Cortex of kidney (tissue), 1 donor: Measurements from ENCODE around the gene ARHGAP26.

Experiments used
- DNase-seq: peaks from one replicate; lab custom pipeline; 2025; lab: John Stamatoyannopoulos, UW

The ARHGAP26 gene

DNA sequence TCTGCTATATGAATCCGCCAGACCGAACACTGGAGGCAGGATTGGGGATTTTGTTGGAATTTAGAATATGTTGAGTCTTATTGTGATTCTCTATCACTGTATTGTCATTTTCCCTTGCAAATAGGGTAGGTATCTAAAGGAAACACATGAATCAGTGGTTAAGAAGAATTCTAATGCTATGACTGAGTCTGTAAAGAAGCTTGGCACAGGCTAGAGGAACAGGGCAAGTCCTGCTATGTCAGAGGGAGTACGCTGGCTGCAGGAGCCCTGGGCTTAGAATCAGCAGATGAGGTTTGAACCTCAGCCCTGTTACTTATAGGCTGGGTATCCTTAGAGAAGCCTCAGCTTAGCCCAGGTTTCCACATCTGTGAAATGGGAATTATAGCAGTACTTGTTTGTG, 435.2 kb downstream of the ARHGAP26 start:
- no peak for DNase-seq

DNA sequence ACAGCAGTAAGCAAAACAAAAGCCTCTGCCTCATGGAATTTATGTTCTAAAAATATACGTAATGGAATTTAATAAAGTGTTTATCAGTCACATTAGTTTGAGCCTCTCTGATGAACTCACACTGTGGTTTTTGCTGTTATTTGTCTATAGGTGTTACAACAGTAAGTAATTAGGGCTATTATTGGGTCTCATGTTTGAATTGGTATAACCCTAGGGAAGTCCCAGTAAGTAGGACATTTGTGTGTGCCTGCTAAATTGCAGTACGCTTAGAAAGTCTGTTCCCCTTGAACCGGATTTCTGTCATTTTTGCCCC, 435.7 kb downstream of the ARHGAP26 start:
- DNase-seq: no peak

DNA sequence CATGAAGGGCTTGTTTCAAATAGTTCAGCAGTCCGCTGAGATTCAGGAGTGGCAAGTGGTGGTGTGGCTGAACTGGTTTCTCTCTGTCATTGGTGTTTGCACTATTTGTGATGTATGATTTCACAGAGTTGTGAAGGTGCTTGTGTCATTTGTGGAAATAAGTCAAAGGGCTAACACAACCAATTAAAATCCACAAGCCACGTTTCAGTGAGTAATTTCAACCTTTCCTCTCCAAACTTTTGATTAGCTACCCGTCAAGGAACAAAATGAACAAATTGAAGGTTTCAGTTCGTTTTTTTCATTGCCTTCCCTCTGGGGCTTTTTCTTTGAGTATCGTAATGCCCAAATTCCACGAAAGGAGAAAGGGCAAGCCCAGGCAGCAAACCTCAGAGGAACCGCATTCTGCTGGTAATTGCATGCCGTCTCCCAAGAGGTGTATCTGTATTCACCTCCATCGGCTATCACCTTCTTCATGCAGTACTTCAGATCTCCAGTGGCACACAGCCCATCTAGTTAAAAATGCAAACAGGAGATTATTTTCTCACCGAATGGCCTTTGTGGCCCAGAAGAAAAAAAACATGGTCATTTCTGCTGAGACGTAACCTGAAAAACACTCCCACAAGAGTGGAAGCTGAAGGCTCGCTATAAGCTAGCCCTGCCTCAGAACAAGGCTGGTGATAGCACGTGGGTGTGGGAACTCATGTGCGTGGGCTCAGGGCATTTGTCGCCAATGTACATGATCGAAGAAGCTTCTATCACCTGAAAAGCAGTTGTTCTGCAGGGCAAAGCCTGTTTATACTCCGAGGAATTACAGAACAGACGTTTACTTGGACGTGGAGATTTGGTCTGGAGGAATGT, 436.2 kb downstream of the ARHGAP26 start:
- no peak for DNase-seq

DNA sequence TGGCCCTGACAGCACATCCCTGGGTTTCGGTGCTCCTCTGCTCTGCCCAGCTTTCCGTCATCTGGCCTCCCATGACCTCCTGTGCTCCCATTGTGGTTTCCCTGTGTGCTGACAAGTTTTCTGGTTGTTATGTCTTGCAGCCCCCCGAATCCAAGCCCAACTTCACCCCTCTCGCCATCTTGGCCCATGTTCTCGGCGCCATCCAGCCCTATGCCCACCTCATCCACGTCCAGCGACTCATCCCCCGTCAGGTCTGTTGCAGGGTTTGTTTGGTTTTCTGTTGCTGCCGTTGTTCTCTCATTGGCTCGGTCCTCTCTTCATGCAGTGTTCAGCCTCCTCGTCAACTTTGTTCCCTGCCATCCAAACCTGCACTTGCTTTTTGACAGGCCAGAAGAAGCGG, 436.9 kb downstream of the ARHGAP26 start:
- DNase-seq: no peak

DNA sequence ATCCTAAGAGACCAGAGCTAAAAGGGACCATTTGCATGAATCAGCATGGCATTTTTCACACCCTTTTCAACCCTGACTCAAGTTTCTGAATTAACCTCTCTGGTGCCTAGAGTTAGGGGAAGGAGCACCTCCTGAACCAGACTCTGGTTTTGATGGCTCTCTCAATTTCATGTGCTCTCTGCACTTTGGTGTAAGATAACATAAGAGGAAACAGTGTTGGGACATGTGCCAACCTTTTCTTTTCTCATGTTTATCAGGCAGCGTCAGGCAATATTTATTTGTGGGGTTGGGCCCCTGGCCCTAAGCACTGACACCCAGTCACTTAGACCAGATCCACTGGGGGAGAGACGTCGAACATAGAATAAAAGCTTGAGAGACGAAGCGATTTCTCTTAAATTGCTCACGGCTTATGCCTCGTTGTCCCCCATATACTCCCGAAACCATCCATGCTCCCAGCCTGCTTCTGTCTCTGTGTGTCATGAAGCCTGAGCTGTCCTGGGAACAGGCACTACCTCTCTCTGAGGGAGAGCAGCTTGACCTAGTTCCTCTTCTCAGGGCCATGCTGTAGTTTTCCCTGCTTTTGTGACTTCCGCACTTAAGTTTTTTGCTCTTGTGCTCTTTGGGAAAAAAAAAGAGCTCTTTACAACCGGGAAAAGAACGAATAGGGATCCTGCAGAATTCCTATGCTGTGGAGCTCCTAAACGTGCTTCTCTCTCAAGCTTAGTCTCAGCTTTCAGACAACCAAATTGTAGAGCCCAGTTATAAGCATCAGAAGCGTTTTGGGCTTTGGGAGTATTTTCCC, 437.6 kb downstream of the ARHGAP26 start:
- no peak for DNase-seq

DNA sequence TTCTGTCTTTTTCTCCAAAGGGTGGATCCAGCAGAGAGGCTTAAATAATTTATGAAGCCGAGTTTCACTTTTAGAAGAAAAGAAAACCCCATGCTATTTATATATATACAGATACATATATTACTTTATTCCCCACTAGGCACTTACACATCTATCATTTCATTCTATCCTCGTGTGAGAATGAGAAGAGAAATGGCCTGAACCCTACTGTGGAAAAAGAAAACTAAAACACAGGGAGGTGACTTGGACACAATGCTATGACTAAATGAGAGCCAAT, 438.1 kb downstream of the ARHGAP26 start:
- no peak for DNase-seq

DNA sequence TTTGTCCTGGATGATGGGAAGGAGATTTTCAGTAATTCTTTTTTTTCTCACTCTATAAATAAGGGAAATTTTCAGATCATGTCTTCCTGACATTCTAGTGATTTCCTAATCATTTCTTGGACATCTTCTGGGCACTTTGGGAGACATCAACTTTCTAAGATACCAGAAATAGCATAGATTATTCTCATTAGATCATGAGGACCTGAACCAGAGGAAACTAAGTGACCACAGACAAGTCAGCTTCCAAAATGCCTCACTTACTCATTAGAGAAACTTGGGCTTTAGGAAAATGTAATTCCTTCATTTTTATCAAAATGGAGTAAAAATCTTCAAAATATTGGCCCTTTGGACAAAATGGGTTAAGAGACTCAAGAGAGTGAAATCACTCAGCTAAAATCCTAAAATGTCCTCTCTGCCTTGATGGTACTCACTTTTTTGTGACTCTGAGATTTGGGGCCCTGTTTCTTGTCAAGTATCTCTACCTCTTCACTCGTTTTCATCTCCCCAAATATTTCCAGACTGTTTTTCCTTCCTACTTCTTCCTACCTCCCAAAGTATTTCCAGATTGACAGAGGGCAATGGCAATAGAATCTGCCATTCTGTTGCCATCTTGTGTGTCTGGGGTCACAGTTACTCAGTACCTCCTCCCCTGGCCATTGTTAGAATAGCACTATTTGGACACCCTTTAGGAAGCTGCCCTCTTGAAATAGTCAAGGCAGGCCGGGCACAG, 438.8 kb downstream of the ARHGAP26 start:
- DNase-seq: no peak

DNA sequence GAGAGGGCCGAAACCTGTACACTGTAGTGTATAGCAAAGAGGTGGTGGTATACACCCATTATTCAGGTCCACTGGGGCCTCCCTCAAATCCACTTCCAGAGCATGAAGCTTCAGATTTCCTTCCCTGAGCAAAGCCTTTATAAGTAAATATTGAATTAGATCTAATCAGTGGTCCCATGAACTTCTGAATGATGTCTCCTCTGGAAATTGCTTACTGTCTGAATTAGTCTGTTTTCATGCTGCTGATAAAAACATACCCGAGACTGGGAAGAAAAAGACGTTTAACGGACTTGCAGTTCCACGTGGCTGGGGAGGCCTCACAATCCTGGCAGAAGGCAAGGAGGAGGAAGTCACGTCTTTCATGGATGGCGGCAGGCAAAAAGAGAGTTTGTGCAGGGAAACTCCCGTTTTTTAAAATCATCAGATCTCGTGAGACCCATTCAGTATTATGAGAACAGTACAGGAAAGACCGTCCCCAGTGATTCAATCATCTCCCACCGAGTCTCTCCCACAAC, 439.8 kb downstream of the ARHGAP26 start:
- no peak for DNase-seq

DNA sequence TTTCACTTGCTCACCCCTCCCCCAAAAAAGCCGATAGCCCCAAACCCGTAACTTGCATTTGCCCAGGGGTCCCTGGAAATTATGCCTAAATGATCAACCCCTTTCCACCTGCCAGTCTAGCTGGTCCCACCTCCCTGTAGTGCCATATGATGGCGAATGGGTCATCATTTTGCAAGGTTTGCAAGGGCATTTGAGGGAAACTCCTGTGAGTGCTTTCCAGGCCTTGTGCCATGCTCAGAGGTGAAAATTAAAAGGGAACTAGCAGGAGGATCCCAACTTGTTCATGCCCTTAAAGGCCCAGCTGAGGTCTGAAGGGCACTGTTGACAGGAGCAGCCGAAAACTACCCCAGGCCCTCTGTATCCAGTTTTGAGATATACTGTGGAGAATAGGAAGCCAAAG, 440.4 kb downstream of the ARHGAP26 start:
- no peak for DNase-seq

DNA sequence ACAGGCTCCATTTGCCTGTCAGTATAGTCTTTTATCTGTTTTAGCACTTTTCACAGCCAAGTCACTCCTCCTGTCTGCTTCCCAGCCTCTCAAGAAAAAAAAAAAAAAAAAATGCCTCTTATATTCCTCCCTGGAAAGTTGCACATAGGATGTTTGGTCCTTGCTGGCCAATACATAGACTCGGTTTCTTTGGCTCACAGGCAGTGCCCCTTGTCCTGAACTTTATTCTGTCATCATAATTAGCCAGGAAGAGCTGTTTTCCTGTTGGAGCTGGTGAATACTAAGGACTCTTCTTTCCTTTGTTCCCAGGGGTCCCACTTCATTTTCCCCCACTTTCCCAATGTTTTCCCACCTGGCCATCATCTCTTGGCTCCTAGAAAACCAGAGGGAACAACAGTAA, 442.1 kb downstream of the ARHGAP26 start:
- no peak for DNase-seq

DNA sequence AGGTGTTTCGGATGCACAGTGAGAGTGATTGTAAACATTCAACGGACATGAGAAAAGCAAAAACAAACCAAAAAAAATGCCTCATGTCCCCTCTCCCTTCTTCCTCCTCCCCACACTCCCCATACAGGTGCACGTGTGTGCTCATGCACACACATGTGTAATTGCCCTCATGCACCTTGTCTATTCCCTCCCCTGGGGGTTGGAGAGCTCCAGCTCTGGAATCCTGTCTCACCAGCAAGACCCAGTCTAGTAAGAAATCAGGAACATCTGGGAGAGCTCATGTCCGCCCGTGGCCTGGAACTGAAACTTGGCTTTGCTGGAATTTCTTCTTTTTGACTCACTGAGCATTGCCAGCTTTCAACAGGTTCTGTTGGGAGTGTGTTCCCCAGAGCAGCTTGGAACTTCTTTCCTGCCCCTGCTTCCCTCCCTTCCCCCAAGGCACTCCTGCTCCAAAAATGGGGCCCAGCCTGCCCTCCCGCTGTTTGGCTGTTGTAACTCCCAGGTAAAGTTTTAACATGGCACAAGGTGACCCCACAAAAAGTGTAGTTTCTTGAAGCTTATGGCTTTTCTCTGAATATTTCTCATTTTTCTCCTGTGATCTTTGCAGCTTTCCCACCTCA, 443.2 kb downstream of the ARHGAP26 start:
- no peak for DNase-seq

DNA sequence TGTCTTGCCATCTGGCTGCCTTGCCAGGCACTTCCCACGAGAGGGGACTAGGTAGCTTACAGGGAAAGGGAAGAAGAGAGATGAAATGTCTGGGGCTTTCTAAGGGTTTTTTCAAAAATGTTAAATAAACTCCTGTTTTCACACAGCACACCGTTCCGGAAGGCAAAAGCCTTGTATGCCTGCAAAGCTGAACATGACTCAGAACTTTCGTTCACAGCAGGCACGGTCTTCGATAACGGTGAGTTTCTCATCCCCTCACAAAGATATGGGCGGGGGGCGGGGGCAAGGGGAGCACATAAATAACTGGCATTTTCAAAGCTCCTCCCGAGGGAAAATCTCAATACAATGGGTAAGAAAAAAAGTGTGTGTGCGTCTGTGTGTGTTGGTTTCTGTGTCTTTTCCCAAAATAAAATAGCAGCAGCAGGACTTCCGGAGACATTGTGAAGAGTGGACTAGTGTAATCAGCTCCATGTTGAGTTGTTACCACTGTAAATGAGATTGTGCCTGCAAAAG, 443.7 kb downstream of the ARHGAP26 start:
- no peak for DNase-seq

DNA sequence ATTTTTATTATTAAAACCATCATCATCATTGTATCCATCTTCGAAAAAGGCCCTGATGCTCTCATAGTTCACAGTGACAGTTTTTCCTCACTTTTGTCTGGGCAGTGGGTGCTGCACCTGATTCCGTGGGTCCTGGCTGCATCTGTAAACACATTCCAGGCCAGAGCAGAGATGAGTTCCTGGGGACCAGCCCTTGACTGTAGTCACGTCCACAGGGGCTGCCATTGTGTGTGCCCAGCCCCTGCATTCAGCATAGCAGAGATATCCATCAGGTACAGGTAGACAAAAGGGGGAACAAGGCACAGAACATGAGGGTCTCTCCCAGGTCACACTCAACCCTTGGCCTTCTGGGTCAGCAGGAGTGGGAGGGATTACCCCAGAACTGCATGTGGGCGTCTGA, 444.3 kb downstream of the ARHGAP26 start:
- DNase-seq: no peak

DNA sequence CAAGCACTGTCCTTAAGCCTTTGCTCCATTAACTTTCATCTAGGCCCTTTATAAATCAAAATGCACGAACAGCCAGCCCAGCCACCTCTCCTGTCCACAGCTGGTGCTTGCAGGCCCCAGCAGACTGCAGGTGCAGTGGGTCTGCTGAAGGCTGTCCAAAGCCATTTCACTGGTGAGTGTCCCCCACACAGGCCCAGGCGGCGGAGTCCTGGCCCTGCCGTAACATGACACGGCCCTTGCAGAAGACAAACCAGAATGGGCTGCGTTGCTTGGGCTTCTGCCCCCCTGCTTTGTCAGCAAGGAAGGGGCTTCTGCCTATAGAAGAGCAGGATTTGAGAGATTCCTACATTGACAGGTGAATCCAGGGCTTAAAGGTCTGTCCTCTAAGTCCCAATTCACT, 444.7 kb downstream of the ARHGAP26 start:
- DNase-seq: no peak

DNA sequence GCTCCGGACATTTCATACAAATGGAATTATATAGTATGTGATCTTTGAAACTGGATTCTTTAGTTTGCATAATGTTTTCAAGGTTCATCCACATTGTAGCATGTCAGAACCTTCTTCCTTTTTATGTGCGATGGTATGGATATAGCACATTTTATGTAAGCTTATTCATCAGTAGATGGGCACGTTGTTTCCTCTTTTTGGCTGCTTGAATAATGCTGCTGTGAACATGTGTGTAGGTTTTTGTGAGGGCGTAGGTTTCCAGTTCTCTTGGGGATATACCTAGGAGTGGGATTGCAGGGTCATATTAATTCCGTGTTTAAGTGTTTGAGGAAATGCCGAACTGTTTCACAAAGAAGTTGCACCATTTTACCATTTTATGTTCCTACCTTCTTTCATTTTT, 445.5 kb downstream of the ARHGAP26 start:
- no peak for DNase-seq

DNA sequence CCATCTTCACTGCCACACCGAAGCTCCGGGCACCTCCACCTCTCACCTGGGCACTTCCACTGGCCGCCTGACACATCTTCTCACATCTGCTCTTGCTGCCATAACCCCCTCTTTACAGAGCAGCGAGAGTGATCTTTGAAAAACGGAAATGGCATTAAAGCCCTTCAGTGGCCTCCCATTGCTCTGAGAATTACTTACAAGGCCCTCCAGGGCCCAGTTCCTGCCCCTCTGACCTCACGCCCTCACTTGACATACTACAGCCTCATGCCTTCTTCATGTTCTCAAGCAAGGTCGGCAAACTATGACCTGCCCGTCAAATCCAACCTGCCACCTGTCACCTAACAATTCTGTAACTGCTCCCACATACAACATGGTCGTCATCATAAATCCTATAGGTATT, 446.0 kb downstream of the ARHGAP26 start:
- no peak for DNase-seq

DNA sequence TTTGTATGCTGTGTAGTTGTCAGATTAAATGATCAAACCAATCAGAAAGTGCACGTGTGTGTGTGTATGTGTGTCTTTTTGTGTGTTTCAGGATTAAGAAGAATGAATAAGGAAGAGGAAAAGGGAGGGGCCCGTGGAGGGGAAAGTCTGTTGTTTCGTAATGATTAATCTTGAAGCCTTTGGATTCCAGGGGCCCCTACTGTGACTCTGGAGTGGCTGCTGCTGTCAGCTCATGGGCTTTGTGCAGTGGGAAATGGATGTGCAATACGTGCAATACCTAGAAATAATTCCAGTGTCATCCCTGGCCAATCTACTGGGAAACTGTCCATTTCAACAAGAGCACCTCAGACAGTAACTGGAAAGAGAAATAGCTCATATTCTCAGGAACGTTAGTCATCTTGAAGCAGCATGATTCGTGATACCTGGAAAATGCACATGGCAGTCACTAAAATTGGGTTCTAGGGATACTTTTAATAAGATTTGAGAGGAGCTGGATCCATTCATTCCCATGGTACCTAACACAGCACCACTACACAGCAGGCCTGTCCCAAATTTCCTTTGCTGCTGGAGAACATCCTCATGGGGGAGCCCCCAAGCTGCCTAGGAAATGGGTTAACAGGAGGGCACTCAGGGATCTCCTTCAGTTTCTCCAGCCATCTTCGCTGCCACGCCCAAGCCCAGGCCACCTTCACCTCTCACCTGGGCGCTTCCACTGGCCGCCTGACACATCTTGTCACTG, 447.1 kb downstream of the ARHGAP26 start:
- no peak for DNase-seq

DNA sequence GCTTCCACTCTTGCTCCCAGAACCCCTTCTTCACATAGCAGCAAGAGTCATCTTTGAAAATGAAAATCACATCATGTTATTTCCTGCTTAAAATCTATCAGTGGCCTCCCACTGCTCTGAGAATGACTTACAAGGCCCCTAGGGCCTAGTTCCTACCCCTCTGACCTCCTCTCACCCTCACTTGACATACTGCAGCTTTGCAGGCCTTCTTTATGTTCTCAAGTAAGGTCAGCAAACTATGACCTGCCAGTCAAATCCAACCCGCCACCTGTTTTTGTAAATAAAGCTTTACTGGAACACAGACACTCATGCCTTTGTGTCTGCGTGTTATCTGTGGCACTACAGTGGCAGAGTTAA, 447.6 kb downstream of the ARHGAP26 start:
- no peak for DNase-seq

DNA sequence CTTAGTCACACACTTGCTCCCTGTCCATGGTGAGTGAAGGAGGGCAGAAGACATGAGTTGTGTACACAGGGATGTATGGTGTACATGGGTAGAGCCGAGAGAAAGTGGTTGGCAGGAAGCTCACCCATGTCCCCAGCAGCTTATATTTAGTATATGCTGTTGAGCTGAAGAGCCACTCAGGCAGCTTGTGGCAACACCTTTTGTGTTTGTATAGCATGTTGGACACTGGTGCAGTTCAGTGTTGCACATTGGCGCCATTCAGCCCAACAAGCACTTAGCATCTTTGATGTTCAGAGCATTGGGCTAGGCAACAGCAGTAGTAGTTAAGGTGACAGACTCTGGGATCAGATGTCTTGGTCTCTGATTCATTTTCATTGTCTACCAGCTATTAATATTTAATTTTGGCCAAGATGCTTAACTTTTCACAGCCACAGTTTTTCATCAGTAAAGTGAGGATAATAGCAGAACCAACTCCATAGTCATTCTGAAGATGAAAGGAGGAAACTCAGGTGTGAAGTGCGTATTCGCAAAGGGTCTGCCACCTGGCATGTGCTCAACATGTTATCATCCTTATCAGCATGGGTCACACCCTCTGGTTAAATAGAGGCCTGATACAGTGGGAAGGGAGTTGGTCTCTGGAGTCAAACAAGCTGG, 448.5 kb downstream of the ARHGAP26 start:
- DNase-seq: no peak

DNA sequence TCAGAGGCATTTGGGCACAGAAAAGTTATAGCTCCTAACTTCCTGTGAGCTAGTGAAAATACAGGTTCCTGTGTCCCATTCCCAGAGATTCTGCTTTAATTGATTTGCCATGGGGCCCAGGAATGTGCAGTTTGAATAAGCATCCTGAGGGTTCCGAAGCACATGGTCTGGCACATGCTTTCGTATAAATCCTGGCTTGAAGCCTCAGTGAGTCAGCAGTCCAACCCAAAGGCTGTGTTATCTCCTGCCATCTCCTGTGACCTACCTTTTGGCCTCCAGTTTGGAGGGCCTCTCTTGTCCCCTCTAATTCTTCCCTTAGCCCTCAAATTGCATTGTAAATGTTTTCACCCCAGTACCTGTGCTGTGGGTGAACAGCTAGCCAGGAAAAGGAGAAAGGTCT, 449.5 kb downstream of the ARHGAP26 start:
- no peak for DNase-seq

DNA sequence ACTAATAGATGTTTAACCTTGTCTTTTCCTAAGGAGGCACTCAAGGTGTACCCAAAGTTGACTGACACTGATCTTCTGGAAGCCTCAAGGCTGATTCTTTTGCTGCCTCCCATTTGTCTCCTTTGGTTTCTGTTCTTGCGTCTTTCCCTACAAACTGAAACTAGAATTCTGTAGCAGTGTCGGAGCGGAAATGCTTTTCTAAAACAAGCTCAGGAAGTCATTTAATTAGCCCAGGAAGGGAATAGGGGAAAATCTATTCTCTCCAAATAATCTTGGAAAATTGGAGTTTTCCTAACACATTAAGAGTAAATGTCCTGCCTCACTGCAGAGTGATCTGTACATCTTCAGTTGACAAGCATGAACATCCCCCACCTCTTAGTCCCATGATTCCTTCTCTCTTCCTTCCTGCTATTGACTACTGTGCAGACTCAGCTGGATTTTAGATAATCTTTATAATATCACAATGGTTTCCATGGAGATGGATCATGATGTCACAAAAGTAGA, 450.6 kb downstream of the ARHGAP26 start:
- no peak for DNase-seq
